HG03135 (cell line): ENCODE results near the gene CDH15.

Experiments
- ATAC-seq: cut with Tn5 transposase; IDR thresholded peaks from one replicate; pipeline ENCODE4 v1.9.1; 2021; ENCODE audit warnings: mild to moderate bottlenecking, moderate library complexity; ENCODE audit not compliant: unreplicated experiment

The CDH15 gene

GRCh38 chr16:89197633-89198416 lies 26.3 kb downstream of the CDH15 start:
- no peak for ATAC-seq

GRCh38 chr16:89198417-89199240 lies 27.1 kb downstream of the CDH15 start:
- no peak for ATAC-seq

- no peak for ATAC-seq
Measured at GRCh38 chr16:89199241-89200123, 27.9 kb downstream of the CDH15 start.

GRCh38 chr16:89200124-89200849 lies 28.7 kb downstream of the CDH15 start, which contains the start of gene SLC22A31:
SLC22A31 (minus strand) TSS chr16:89200537; CDS start chr16:89200501, 36 bp downstream.
- ATAC-seq = no peak

DNA sequence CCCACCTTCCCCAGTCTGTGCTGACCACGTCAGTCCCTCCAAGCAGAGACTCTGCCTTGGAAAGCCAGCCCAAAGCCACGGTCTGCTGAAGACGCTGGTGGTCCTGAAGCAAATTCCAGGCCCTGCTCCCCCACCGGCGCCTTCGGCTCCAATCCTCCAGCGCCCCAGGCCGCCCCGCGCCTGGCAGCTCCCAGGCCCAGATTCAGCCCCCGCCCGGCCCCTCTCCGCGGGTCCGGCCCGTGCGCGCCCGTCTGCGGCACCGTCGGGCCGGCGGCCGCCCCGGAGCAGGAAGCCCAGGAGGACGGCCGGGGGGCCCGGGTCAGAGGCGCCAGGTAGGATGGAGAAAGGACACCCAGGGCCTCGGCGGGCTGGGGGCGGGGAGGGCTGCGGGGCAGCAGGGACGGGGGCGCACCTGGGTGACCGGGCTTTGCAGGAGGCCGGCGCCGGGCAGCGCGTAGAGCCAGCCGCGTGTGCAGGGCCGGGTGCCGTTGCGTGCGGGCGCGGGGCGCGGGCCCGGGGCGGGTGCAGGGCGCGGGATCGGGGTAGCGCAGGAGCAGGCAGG lies 29.4 kb downstream of the CDH15 start:
- ATAC-seq = no peak

DNA sequence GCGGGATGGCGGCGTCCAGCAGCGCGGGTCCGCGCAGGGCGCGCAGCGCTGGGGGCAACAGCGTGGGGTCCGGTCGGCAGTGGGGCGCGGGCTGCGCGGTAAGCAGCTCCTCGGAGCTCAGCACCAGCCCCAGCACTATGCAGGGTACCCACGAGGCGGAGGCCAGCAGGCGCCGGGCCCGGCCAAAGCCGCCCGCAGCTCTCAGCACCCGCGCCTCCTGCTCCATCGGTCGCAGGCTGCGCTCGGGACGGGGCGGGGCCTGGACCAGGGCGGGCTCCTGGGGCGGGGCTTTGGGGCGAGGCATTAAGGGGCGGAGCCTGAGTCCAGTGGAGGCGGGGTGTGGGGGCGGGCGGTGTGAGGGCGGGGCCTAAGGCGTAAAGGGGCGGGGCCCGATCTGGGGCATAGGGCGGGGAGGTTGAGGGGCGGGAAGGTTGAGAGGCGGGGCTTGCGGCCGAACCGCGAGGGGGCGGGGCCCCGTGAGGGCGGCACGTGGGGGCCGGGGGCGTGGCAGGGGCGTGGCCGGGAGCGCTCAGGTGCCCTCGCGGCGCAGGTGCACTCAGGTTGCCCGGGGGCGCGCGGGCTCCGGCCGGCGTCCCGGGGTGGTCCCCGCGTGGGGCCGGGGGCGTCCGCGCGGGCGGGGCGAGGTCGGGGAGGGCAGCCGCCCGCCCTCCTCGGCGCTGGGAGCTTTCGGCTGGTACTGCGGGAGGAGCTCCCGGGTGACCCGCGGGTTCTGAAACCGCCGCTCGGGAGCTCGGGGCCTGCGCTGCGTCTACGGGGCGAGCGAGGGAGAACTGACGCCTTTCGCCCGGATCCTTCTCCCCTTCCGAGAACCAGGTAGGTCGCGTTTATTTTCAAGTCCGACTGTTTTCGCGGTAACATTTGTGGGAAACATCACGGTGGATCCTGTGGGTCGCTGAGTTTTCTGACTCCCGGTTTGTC lies 30.2 kb downstream of the CDH15 start:
- peak; percentile 52 for ATAC-seq

GRCh38 chr16:89202422-89203215 lies 31.1 kb downstream of the CDH15 start:
- no peak for ATAC-seq

GRCh38 chr16:89207993-89208392 lies 36.4 kb downstream of the CDH15 start:
- ATAC-seq = no peak

DNA sequence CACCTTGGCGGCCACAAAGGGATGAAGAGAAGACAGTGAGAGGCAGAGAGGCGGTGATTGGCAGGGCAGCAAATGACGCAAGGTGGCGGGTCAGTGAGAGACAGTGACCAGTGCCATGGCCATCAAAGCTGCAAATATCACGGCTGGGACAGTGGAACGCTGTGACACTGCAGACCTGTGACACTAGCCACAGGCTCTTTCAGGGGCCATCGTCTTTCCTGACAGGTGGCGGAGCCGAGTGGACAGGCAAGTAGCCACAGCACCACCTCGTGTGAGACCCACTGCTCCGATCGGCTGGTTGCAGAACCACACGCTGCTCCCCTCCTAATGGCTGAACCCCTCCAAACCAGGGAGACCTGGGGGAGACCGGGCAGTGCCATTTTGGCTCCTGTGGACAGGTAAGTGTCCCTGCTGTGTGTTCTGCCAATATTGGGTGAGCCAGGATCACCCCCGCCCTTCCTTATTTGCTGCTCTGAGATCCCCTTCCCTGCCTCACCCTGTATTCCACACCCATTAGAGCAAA lies 38.0 kb downstream of the CDH15 start:
- no peak for ATAC-seq

- no peak for ATAC-seq
Measured at GRCh38 chr16:89210165-89210903, 38.8 kb downstream of the CDH15 start.

DNA sequence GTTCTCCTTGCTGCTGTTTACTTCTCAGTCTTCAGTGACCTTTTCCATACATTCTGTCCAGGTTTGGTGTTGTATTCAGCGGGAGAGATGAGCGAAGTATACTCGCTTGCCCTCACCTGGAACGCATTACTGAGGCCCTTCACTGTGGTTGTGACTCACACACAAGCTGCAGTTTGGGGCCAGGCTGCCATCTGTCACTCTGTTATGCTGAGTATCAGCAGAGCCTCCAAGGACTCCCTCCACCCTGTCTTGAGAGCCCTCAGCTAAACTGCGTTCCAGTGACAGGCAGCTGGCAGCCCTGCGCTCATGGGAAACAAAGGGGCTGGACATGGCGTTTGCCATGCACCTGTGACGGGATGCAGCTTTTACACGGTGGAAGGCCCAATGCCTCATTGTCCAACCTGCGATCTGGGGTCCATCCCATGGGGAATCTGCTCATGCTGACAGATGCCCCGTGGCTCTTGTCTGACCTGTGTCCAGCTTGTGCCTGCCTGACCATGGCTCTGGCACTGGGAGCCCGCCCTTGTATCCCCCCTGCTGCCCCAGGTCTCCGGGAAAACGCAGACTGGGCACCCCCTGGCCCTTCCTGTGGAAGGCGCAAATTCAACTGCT lies 39.5 kb downstream of the CDH15 start:
- ATAC-seq = no peak

DNA sequence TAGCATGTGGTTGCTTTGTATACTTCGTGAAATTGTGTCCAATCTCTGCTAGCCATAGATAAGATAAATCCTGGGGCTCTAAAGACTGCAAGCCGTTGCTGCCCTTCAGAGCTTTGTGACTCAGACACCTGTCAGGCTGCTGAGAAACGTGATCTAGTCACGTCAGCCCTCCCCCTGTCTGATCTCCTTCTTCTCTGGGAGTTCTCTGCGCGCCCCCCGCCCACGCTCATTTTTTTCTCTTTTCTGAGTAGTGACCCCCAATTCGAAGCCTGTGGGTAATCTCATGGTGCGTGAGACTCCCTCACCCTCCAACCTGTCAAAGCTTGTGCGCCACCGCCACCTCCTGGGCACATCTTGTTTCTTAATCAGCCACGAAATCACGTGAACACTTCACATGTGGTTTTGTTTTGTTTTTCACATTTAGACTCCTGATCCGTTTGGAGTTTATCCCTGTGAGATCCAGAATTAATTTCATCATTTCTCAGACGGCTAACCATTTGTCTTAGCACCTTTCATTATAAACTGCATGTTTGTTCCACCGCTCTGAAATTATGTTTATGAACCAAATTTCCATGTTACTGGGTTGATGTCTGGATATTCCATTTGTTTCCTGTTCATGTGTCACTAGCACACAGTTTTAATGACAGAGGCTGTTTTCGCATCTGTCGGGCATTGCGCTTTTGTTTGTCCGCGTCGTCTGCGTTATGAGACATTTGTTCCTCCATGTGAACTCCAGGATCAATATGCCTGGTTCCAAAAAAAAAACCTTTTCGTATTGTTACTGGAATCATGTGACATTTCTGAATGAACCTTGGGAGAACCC lies 45.0 kb downstream of the CDH15 start:
- ATAC-seq = no peak

DNA sequence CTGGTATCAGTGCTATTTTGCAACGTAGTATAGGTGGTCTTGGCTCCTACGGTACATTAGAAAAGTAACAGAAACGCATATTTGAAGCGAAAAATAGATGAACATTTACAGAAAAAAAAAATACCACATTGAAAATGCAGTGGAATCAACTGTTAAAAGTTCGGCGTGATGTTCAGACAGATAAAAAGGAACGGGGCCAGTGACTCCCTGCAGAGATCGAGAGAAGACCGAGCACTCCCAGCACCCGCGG lies 45.5 kb downstream of the CDH15 start:
- no peak for ATAC-seq

DNA sequence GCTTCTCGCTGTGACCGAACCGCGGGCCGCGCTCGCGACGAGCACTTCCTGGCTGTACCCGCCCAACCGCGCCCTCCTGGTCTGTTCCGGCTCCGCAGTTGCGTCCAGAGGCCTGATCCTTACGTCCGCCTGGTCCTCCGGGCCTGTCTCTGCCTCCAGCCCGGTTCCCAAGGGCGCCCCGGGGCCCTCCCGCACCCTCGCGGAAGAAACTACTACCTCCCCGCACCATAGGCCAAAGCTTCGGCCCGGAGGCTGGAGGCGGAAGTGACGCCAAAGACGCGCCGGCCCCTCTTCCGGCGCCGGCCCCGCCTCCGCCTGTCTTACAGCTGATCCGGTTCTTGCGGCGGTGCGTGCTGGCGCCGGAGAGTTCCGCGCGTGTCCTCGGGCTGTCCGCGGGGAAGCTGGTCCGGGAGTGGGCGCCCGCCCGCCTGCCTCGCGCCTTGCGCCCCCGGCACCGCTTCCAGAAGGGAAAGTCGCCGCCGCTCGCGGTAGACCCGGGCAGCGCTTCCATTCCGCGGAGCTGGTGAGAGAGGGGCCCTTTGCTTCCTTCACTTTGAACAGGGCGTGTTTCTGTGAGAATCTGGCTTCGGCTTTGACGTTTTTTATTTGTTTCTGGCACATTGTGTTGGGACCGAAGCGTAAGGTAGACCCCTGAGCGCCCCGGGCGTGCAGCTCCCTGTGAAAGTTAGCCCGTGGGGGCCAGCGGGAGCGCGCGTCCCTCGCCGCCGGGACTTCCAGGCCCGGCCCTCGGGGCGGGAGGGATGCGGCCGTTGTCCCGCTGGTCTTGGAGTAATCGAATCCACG lies 46.0 kb downstream of the CDH15 start, which contains the start of gene ZNF778:
Gene ZNF778 (plus strand): TSS at position 316 of the 804 bp plus-strand sequence. CDS start 3,425 bp downstream, outside the sequence.
- peak; percentile 80 for ATAC-seq

- no peak for ATAC-seq
Measured at GRCh38 chr16:89219365-89219764, 47.8 kb downstream of the CDH15 start.
